Stimulated activated CD4-positive, alpha-beta T cell treated with anti-CD3 and anti-CD28 coated beads, Interleukin-4, amount 100 ng/mL, for 4 hours (primary cell): ENCODE results near the gene PDGFRB.

Experiments used
- DNase-seq, 2 experiments: peaks; one replicate each; pipeline ENCODE4 v3.0.0-alpha.2; 2020

PDGFRB gene

GRCh38 chr5:150129454-150129812, 26.2 kb downstream of the PDGFRB start:
- no peak for DNase-seq

GRCh38 chr5:150126921-150127265, 28.8 kb downstream of the PDGFRB start:
- DNase-seq = no peak

GRCh38 chr5:150126199-150126920, 29.3 kb downstream of the PDGFRB start:
- no peak for DNase-seq

GRCh38 chr5:150125334-150125733, 30.3 kb downstream of the PDGFRB start:
- DNase-seq = no peak

- no peak for DNase-seq
Measured at GRCh38 chr5:150124596-150124995, 31.0 kb downstream of the PDGFRB start.

- no peak for DNase-seq
Measured at GRCh38 chr5:150124111-150124557, 31.5 kb downstream of the PDGFRB start.

- no peak for DNase-seq
Measured at GRCh38 chr5:150123542-150123941, 32.1 kb downstream of the PDGFRB start.

- DNase-seq = no peak
Measured at GRCh38 chr5:150122536-150123481, 32.8 kb downstream of the PDGFRB start.

GRCh38 chr5:150122158-150122510, 33.5 kb downstream of the PDGFRB start:
- no peak for DNase-seq

- DNase-seq = no peak
Measured at GRCh38 chr5:150121448-150122157, 34.0 kb downstream of the PDGFRB start.

- DNase-seq = no peak
Measured at GRCh38 chr5:150120617-150121447, 34.8 kb downstream of the PDGFRB start.

GRCh38 chr5:150120062-150120441, 35.6 kb downstream of the PDGFRB start:
- DNase-seq = no peak

GRCh38 chr5:150119421-150120061, 36.1 kb downstream of the PDGFRB start:
- DNase-seq = no peak

GRCh38 chr5:150118561-150119229, 37.0 kb downstream of the PDGFRB start:
- no peak for DNase-seq

GRCh38 chr5:150117945-150118560, 37.6 kb downstream of the PDGFRB start:
- no peak for DNase-seq

GRCh38 chr5:150116667-150117400, 38.8 kb downstream of the PDGFRB start:
- no peak for DNase-seq

GRCh38 chr5:150114773-150115408, 40.8 kb downstream of the PDGFRB start:
- DNase-seq = no peak

GRCh38 chr5:150114102-150114641, 41.5 kb downstream of the PDGFRB start:
- DNase-seq = no peak

- DNase-seq = no peak
Measured at GRCh38 chr5:150113047-150113744, 42.4 kb downstream of the PDGFRB start.
